Muscle of leg (tissue), 11 donors: ENCODE measurements around the gene CCL26. TPM values are rescaled to one million over a fixed set of nuclear protein-coding genes. Genes with fewer than 3 reads are reported as not detected.
A peak's percentile ranks its signal among the peaks of the same experiment; 100 is the strongest.

Experiments used
- DNase-seq: peaks from one replicate; pipeline ENCODE4 v3.0.0; 2013
- H3K27ac ChIP-seq: one replicate; pipeline ENCODE4 v1.5.1; 2013; ENCODE audit warnings: mild to moderate bottlenecking, low read length, control low read depth
- H3K27me3 ChIP-seq: one replicate; pipeline ENCODE4 v1.6.1; 2013; ENCODE audit warnings: low read length; ENCODE audit not compliant: control insufficient read depth, insufficient read depth
- H3K36me3 ChIP-seq: one replicate; pipeline ENCODE4 v1.6.1; 2013; ENCODE audit warnings: low read length; ENCODE audit not compliant: control insufficient read depth, insufficient read depth
- H3K4me1 ChIP-seq: one replicate; pipeline ENCODE4 v1.6.1; 2013; ENCODE audit warnings: low read length; ENCODE audit not compliant: control insufficient read depth, insufficient read depth
- H3K4me3 ChIP-seq: one replicate; pipeline ENCODE4 v1.5.1; 2013; ENCODE audit warnings: low read length, control low read depth
- H3K9me3 ChIP-seq: replicated peaks from 2 replicates; pipeline ENCODE4 v1.6.1; 2013; ENCODE audit warnings: low read depth, low read length; ENCODE audit not compliant: control insufficient read depth
- WGBS: methylation state at CpG from one replicate; pipeline ENCODE4 v1.1.5; 2013; ENCODE audit warnings: missing lambda C conversion rate; ENCODE audit not compliant: insufficient coverage; 5-methylcytosine and 5-hydroxymethylcytosine counted together
- polyA plus RNA-seq, 8 donors: library from polyadenylated mRNA; unstranded; fragments of 120-200 nt; gene quantifications; one replicate each; pipeline versions ENCODE4 v1.2.1 to v1.2.3, GENCODE V29; 2013; ENCODE audit warnings: inconsistent platforms in 1 of 8, low replicate concordance in 1 of 8; ENCODE audit not compliant: insufficient read length in 8 of 8, insufficient read depth in 1 of 8
- total RNA-seq: library from RNA; stranded (reverse); fragments of 120-200 nt; gene quantifications from one replicate; pipeline ENCODE4 v1.2.4, GENCODE V29; 2013

Gene CCL26
- total and polyA plus RNA-seq, 9 donors: 0.61 to 1.6 (median 0.88) TPM

- WGBS: 59% methylated on average over 16 of the region's 26 CpGs
- Histone ChIP-seq H3K27me3 (no peaks in the 10 kb centered on the region), H3K27ac (peak overlapping the region; percentile 84), H3K9me3 (no peaks in the 10 kb centered on the region), H3K36me3 (no peaks in the 10 kb centered on the region), H3K4me3 (peak overlapping the region; percentile 65), H3K4me1 (peaks cover 13% of the 10 kb centered on the region)
- peak; percentile 75 for DNase-seq
Observed at GRCh38 chr7:75739796-75740672, 32.0 kb downstream of the CCL26 start.

GRCh38 chr7:75738975-75739795, 32.8 kb downstream of the CCL26 start:
- H3K9me3 ChIP-seq: no peaks in the 10 kb centered on the region
- WGBS: 0% methylated on average over 73 of the region's 89 CpGs
- no peaks in the 10 kb centered on the region for H3K27me3 ChIP-seq
- peak; percentile 99 for DNase-seq
- peak overlapping the region; percentile 84 for H3K27ac ChIP-seq
- peak overlapping the region; percentile 98 for H3K4me3 ChIP-seq
- peaks cover 13% of the 10 kb centered on the region for H3K4me1 ChIP-seq
- no peaks in the 10 kb centered on the region for H3K36me3 ChIP-seq

- no peaks in the 10 kb centered on the region for H3K27me3 ChIP-seq
- peaks cover 13% of the 10 kb centered on the region for H3K4me1 ChIP-seq
- 0% methylated on average over 30 of the region's 30 CpGs for WGBS
- no peaks in the 10 kb centered on the region for H3K9me3 ChIP-seq
- H3K36me3 ChIP-seq: no peaks in the 10 kb centered on the region
- peak within 1 kb of the TSS; percentile 84 for H3K27ac ChIP-seq
- H3K4me3 ChIP-seq: peak within 1 kb of the TSS; percentile 98
- no peak for DNase-seq
Observed at GRCh38 chr7:75738604-75738974, 33.4 kb downstream of the CCL26 start, which contains the start of gene HIP1. HIP1 (minus strand) TSS chr7:75738941; CDS start chr7:75738920, 21 bp downstream.

DNA sequence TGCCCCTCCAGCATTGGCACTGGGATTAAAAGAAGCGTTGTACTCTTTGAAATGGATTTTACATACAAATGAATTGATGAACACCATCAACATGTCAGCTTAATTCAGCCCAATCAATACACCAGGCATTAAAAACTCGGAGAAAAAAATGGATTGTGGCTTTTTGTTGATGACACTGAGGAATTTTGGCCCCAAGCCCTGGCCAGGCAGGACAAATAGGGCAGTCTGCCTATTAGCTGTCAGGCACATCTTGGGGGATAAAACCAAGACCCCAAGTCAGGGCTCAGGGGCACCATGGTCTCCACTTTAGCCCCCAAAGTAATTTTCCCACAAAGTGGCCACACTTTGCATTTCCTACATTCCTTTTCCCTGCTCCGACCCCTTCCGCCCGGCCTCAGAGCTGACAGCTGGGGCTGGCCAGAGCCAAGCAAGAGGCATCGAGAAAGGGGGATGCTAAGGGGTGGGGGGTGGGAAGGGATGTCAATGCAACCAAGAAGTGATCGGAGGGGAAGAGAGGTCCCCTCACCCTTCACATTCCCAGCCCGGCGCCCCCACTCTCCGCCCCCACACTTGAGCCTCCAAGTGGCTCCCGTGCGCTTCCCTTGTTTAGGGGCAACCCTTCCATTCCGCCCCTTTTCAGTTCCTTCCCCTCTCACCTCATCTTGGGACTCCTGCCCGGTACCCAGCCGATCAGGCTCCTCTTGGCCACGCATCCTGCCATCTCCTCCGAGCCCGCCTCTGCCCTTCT, 34.0 kb downstream of the CCL26 start:
- Histone ChIP-seq H3K4me1 (peaks cover 13% of the 10 kb centered on the region), H3K4me3 (peak overlapping the region; percentile 98), H3K27ac (no peak overlapping the region), H3K27me3 (no peaks in the 10 kb centered on the region), H3K36me3 (no peaks in the 10 kb centered on the region), H3K9me3 (no peaks in the 10 kb centered on the region)
- under 1% methylated on average over 11 of the region's 18 CpGs for WGBS
- peak; percentile 42 for DNase-seq

- 80% methylated on average over 1 of the region's 9 CpGs for WGBS
- Histone ChIP-seq H3K27ac (no peak overlapping the region), H3K36me3 (peaks cover 6% of the 10 kb centered on the region), H3K4me3 (no peak overlapping the region), H3K9me3 (no peaks in the 10 kb centered on the region), H3K27me3 (no peaks in the 10 kb centered on the region), H3K4me1 (peaks cover 13% of the 10 kb centered on the region)
- no peak for DNase-seq
Observed at GRCh38 chr7:75735581-75736350, 36.2 kb downstream of the CCL26 start.

GRCh38 chr7:75734586-75735458, 37.2 kb downstream of the CCL26 start:
- Histone ChIP-seq H3K9me3 (no peaks in the 10 kb centered on the region), H3K4me1 (peaks cover 11% of the 10 kb centered on the region), H3K27ac (no peak overlapping the region), H3K4me3 (no peak overlapping the region), H3K27me3 (no peaks in the 10 kb centered on the region), H3K36me3 (peaks cover 6% of the 10 kb centered on the region)
- WGBS: 56% methylated on average over 5 of the region's 9 CpGs
- DNase-seq: no peak

- peaks cover 6% of the 10 kb centered on the region for H3K36me3 ChIP-seq
- DNase-seq: no peak
- no peak overlapping the region for H3K4me3 ChIP-seq
- H3K9me3 ChIP-seq: no peaks in the 10 kb centered on the region
- no peaks in the 10 kb centered on the region for H3K27me3 ChIP-seq
- WGBS: 86% methylated on average over 5 of the region's 15 CpGs
- no peak overlapping the region for H3K27ac ChIP-seq
- peaks cover 14% of the 10 kb centered on the region for H3K4me1 ChIP-seq
Observed at GRCh38 chr7:75732764-75733630, 39.0 kb downstream of the CCL26 start.

GRCh38 chr7:75732016-75732521, 39.9 kb downstream of the CCL26 start:
- Histone ChIP-seq H3K27me3 (no peaks in the 10 kb centered on the region), H3K4me1 (peaks cover 7% of the 10 kb centered on the region), H3K36me3 (peaks cover 6% of the 10 kb centered on the region), H3K27ac (no peak overlapping the region), H3K4me3 (no peak overlapping the region), H3K9me3 (no peaks in the 10 kb centered on the region)
- 87% methylated on average over 8 of the region's 12 CpGs for WGBS
- DNase-seq: no peak
